CD14-positive monocyte (primary cell): Measurements from ENCODE around the gene CCL27. TPM values are rescaled to one million over a fixed set of nuclear protein-coding genes. Genes with fewer than 3 reads are reported as not detected.

ENCODE experiments used
- DNase-seq, 3 donors: peaks; one replicate each; pipeline ENCODE4 v3.0.0-alpha.2; 2011 to 2022
- H2AFZ ChIP-seq: 2 replicates; pipeline ENCODE4 v1.6.0; 2012; ENCODE audit warnings: mild to moderate bottlenecking, low read depth, low read length, inconsistent platforms; ENCODE audit not compliant: insufficient read depth, poor library complexity, severe bottlenecking
- H3K27ac ChIP-seq, 2 donors: 1 replicate in 1 of 2; 2 replicates in 1 of 2; pipeline ENCODE4 v1.5.1; 2012 to 2013; ENCODE audit warnings: low read length in 2 of 2, control low read depth in 1 of 2, inconsistent platforms in 1 of 2, low read depth in 1 of 2, mild to moderate bottlenecking in 1 of 2
- H3K27me3 ChIP-seq, 2 donors: one replicate each; pipeline versions ENCODE4 v1.6.0 to v1.6.1; 2011 to 2013; ENCODE audit warnings: low read length in 2 of 2; ENCODE audit not compliant: control insufficient read depth in 2 of 2, insufficient read depth in 2 of 2
- H3K36me3 ChIP-seq, 2 donors: replicated peaks in 1 of 2; 1 replicate in 1 of 2; 2 replicates in 1 of 2; pipeline versions ENCODE4 v1.5.1 to v1.6.1; 2012 to 2013; ENCODE audit warnings: low read length in 2 of 2, control low read depth in 1 of 2, inconsistent platforms in 1 of 2, mild to moderate bottlenecking in 1 of 2; ENCODE audit not compliant: insufficient read depth in 2 of 2, control insufficient read depth in 1 of 2
- H3K4me1 ChIP-seq, 2 donors: 1 replicate in 1 of 2; 2 replicates in 1 of 2; pipeline versions ENCODE4 v1.5.1 to v1.6.1; 2012 to 2013; ENCODE audit warnings: low read length in 2 of 2, control low read depth in 1 of 2, inconsistent platforms in 1 of 2, mild to moderate bottlenecking in 1 of 2, moderate library complexity in 1 of 2; ENCODE audit not compliant: insufficient read depth in 2 of 2, control insufficient read depth in 1 of 2
- H3K4me2 ChIP-seq: replicated peaks from 2 replicates; pipeline ENCODE3; 2012; ENCODE audit warnings: low read length, moderate library complexity, mild to moderate bottlenecking; ENCODE audit not compliant: poor library complexity, severe bottlenecking; ENCODE audit errors: extremely low read depth
- H3K4me3 ChIP-seq, 3 experiments: fragments of 200-600 bp in 1 of 3; sonication (generic) in 1 of 3; replicated peaks in 1 of 3; 1 replicate in 2 of 3; 2 replicates in 1 of 3; pipeline ENCODE4 v1.5.1; 2011 to 2013; ENCODE audit warnings: low read length in 3 of 3, mild to moderate bottlenecking in 3 of 3, control low read depth in 2 of 3, low read depth in 2 of 3, inconsistent platforms in 1 of 3, moderate library complexity in 1 of 3
- H3K79me2 ChIP-seq: 2 replicates; pipeline ENCODE4 v1.6.0; 2012; ENCODE audit warnings: mild to moderate bottlenecking, control low read depth, inconsistent platforms, low read length, moderate library complexity; ENCODE audit not compliant: insufficient read depth
- H3K9ac ChIP-seq: 2 replicates; pipeline ENCODE4 v1.6.0; 2017; ENCODE audit warnings: low read length, mild to moderate bottlenecking; ENCODE audit not compliant: insufficient read depth, poor library complexity, severe bottlenecking
- H3K9me3 ChIP-seq, 2 donors: replicated peaks in 1 of 2; 1 replicate in 1 of 2; 2 replicates in 1 of 2; pipeline versions ENCODE4 v1.5.1 to v1.6.1; 2012 to 2013; ENCODE audit warnings: low read length in 2 of 2, control low read depth in 1 of 2; ENCODE audit not compliant: control insufficient read depth in 1 of 2, insufficient read depth in 1 of 2
- H4K20me1 ChIP-seq: 2 replicates; pipeline ENCODE4 v1.6.0; 2012; ENCODE audit warnings: mild to moderate bottlenecking, low read length, control low read depth, moderate library complexity; ENCODE audit not compliant: insufficient read depth
- H3K27ac Mint-ChIP-seq, 7 donors: one replicate each; pipeline ENCODE4 v1.8.0; 2020; ENCODE audit warnings: mild to moderate bottlenecking in 7 of 7, mixed read lengths in 7 of 7, moderate library complexity in 6 of 7, inconsistent platforms in 2 of 7
- H3K27me3 Mint-ChIP-seq, 3 donors: one replicate each; pipeline ENCODE4 v1.8.0; 2021 to 2022; ENCODE audit warnings: low read depth in 3 of 3, mild to moderate bottlenecking in 3 of 3, mixed read lengths in 3 of 3, moderate library complexity in 3 of 3, inconsistent platforms in 1 of 3
- H3K36me3 Mint-ChIP-seq, 2 donors: one replicate each; pipeline ENCODE4 v1.8.0; 2020; ENCODE audit warnings: mixed read lengths in 2 of 2, inconsistent platforms in 1 of 2, mild to moderate bottlenecking in 1 of 2
- H3K4me1 Mint-ChIP-seq: one replicate; pipeline ENCODE4 v1.8.0; 2020; ENCODE audit warnings: mild to moderate bottlenecking, mixed read lengths
- H3K4me3 Mint-ChIP-seq, 2 donors: one replicate each; pipeline ENCODE4 v1.8.0; 2020; ENCODE audit warnings: mild to moderate bottlenecking in 2 of 2, mixed read lengths in 2 of 2, moderate library complexity in 1 of 2
- H3K9me3 Mint-ChIP-seq, 7 donors: one replicate each; pipeline ENCODE4 v1.8.0; 2020 to 2022; ENCODE audit warnings: mixed read lengths in 7 of 7, mild to moderate bottlenecking in 6 of 7, moderate library complexity in 6 of 7, inconsistent platforms in 2 of 7
- WGBS: methylation state at CpG from one replicate; pipeline ENCODE4 v1.1.5; 2013; ENCODE audit warnings: missing lambda C conversion rate; ENCODE audit not compliant: insufficient coverage; 5-methylcytosine and 5-hydroxymethylcytosine counted together
- intact Hi-C, 2 donors: fragments of 100-400 bp; cut with micrococcal nuclease; formaldehyde crosslinking; loops; one replicate each; pipeline versions ENCODE4 v1.15.0 to v1.15.1; 2023
- polyA plus RNA-seq, 3 donors: library from polyadenylated mRNA; depleted of rRNA in 1 of 3; unstranded in 2 of 3; stranded (reverse) in 1 of 3; fragments of 300-500 nt in 2 of 3; fragments of >200 nt in 1 of 3; fragmentation: Illumina TruSeq in 2 of 3; gene quantifications; 1 replicate in 2 of 3; 2 replicates in 1 of 3; pipeline ENCODE4 v1.2.3, GENCODE V29; 2012 to 2021
- TF ChIP-seq, protein P1 (sequence below): fragments of 200-600 bp; IDR thresholded peaks from one replicate; pipeline ENCODE4 v1.8.0; 2022; ENCODE audit warnings: antibody characterized with exemption, mild to moderate bottlenecking

The CCL27 gene
- polyA plus RNA-seq, 3 donors: not detected

DNA sequence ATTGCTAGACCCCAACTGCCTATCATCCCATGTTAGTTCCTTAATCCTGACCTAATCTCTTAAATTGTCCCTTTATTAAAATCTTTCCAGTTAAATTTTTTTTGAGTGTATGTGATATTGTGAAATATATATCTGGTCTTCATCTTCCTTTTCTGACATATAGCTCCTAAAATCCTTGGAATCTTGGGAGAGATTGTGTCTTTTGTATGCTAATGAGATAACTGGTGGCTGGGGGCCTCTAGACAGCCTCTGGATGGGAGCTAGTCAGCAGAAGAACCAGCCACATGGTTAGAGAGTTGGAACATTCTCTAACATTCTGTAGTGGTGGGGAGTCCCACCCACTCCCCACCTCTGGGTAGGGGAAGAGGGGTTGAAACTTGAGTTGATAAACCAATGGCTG is 32.4 kb upstream of the CCL27 start:
- no peak for DNase-seq
- Histone ChIP-seq H3K36me3 (no peaks in the 10 kb centered on the region), H3K9me3 (no peaks in the 10 kb centered on the region), H4K20me1 (no peaks in the 10 kb centered on the region), H3K4me3 (no peak overlapping the region), H3K4me1 (peaks cover 17 to 21% of the 10 kb centered on the region in 2 donors), H3K9ac (no peak overlapping the region), H3K27me3 (peaks cover 0 to 2% of the 10 kb centered on the region in 2 donors), H3K4me2 (no peak overlapping the region), H3K27ac (no peak overlapping the region), H3K79me2 (no peaks in the 10 kb centered on the region), H2AFZ (no peak overlapping the region)
- peaks cover 19% of the 10 kb centered on the region for H3K4me1 Mint-ChIP-seq
- H3K4me3 Mint-ChIP-seq: no peak overlapping the region
- H3K27ac Mint-ChIP-seq: no peak overlapping the region
- TF ChIP-seq, protein P1, sequence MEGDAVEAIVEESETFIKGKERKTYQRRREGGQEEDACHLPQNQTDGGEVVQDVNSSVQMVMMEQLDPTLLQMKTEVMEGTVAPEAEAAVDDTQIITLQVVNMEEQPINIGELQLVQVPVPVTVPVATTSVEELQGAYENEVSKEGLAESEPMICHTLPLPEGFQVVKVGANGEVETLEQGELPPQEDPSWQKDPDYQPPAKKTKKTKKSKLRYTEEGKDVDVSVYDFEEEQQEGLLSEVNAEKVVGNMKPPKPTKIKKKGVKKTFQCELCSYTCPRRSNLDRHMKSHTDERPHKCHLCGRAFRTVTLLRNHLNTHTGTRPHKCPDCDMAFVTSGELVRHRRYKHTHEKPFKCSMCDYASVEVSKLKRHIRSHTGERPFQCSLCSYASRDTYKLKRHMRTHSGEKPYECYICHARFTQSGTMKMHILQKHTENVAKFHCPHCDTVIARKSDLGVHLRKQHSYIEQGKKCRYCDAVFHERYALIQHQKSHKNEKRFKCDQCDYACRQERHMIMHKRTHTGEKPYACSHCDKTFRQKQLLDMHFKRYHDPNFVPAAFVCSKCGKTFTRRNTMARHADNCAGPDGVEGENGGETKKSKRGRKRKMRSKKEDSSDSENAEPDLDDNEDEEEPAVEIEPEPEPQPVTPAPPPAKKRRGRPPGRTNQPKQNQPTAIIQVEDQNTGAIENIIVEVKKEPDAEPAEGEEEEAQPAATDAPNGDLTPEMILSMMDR: no peak
- no peaks in the 10 kb centered on the region for H3K36me3 Mint-ChIP-seq
- H3K27me3 Mint-ChIP-seq: peaks cover 0 to 7% (median 2%) of the 10 kb centered on the region in 3 donors
- H3K9me3 Mint-ChIP-seq: peaks cover 0 to 1% (median 0%) of the 10 kb centered on the region in 7 donors
- intact Hi-C loops: no loop called here

DNA sequence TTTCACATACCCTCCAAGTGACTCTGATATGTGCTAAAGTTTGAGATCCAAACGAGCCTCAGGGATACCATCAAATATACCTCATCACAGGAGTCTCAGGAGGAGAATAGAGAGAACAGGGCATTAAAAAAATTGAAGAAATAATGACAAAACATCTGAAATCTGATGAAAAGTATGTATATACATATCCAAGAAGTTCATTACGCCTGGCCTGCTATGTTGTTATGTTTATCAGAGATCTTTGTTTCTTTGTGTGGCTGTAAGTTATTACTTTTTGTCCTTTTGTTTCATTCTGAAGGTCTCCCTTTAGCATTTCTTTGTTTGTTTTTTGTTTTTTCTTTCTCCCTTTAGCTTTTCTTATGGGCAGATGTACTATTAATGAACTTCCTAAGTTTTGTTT is 31.1 kb upstream of the CCL27 start:
- Histone ChIP-seq H3K27me3 (no peaks in the 10 kb centered on the region), H3K4me1 (peaks cover 17 to 21% of the 10 kb centered on the region in 2 donors), H3K9me3 (no peaks in the 10 kb centered on the region), H4K20me1 (no peaks in the 10 kb centered on the region), H2AFZ (no peak overlapping the region), H3K79me2 (no peaks in the 10 kb centered on the region), H3K4me3 (no peak overlapping the region), H3K9ac (no peak overlapping the region), H3K27ac (no peak overlapping the region), H3K4me2 (no peak overlapping the region), H3K36me3 (no peaks in the 10 kb centered on the region)
- WGBS: no CpG with 5 or more reads among the region's 2 CpGs
- Mint-ChIP-seq H3K9me3 (peaks cover 0 to 1% (median 0%) of the 10 kb centered on the region in 7 donors), H3K4me3 (no peak overlapping the region), H3K36me3 (no peaks in the 10 kb centered on the region), H3K4me1 (peaks cover 19% of the 10 kb centered on the region), H3K27ac (no peak overlapping the region), H3K27me3 (peaks cover 0 to 5% (median 2%) of the 10 kb centered on the region in 3 donors)
- no peak for DNase-seq
- TF ChIP-seq, protein P1: no peak
- intact Hi-C loops: no loop called here
